NCI-H2196 treated with DMSO at 0.1 percent for 48 hours (cell line): ENCODE measurements around the gene AUTS2.

Experiments
- DNase-seq: peaks from one replicate; lab custom pipeline; 2025; ENCODE audit not compliant: unreplicated experiment; lab: John Stamatoyannopoulos, UW

The AUTS2 gene

DNA sequence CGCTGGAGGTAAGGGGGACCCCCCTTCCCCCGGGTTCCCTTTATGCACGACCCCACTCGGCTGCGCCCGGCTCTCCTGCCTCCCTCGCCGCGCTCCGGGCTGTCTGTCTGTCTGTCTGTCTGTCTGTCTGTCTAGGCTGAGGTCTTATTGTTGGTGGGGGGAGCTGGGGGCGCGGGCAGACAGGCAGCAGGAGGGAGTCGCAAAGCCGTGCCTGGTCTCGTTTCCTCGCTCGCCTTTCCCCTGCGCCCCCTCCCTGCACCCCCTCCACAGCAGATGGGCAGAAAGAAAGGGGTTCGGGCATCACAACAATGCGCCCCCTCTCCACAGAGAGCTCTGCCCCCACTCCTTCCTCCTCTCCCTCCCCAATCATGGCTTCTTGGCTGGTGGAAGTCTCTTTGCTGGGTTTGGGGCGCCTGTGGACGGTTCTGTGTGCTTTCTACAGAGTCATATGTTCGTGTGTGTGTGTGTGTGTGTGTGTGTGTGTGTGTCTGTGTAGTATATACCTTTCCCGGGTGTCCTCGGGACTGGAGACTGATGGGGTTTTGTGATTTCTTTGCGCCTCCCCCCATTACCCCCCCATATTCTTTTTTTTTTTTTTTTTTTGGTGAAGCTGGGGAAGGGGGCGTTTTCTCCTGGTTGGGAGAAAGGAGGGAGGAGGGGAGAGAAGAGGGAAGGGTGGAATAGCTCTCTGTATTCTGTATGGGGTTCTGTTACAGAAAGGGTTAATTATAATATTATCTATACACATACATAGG, 1.9 kb downstream of the AUTS2 start:
- no peak for DNase-seq

- no peak for DNase-seq
Measured at GRCh38 chr7:69600710-69601519, 2.6 kb downstream of the AUTS2 start.

DNA sequence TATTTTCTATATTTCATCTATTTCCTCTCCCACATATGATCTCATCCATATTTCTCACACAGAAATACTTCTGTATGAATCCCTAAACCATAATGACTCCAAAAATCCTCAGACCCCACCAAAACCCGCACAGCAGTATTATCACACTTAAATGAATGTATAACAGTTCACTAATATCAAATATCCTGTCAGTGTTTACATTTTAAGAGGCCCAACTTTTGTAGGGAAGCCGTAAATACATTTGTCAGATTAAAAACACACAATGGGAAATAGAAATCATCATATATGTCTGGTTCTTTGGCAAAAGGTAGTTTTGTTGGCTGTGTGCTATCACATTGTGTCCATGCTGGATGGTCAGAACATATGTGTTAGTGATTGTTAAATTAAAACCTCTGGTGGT, 4.2 kb downstream of the AUTS2 start:
- DNase-seq = no peak

GRCh38 chr7:69603351-69603750, 5.1 kb downstream of the AUTS2 start:
- DNase-seq = no peak

DNA sequence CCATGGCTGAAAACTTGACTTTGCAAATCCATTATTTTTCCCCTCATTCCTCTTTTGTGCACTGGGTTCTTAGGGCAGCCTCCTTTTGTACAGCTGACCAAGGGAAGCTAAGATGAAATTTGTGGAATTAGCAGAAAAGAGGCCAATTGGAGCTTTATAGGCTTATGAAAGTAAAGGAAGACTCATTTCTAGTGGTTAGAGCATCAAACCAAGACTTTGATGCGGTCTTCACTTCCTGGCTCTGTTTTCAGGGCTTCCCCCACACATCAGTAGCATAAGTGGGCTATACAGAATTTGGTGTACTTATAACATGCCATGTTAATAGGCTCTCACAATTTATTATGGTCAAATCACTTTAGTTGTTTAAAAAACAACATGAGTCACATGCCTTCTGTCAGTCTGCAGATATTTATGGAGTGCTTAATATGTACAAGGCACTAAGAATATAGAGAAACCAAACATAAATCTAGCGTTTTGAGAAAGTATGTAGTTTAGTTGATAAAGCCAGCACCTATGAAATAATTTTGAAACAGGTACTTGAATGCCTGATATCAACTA, 5.7 kb downstream of the AUTS2 start:
- DNase-seq = no peak

- DNase-seq = no peak
Measured at GRCh38 chr7:69605070-69605469, 6.8 kb downstream of the AUTS2 start.

- no peak for DNase-seq
Measured at GRCh38 chr7:69605546-69605945, 7.3 kb downstream of the AUTS2 start.

GRCh38 chr7:69608049-69608448, 9.8 kb downstream of the AUTS2 start:
- DNase-seq = no peak

DNA sequence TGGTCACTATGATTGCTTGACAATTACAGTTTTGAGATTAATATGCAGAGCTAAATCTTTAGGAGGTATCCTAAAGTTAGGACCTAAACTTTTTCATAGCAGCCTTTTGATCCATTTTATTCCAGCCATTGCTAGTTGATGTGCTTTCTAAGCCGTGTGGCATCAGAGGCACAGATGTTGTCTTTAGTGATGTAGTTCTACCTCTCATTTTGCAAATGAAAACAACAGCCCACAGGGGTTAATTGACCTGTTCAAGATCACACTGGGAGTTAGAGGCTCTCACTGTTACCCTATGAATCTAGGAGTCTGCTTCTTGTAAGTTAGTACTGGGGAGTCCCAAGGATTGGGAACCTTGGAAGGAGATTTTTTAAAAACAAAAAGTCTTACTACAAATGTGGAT, 10.6 kb downstream of the AUTS2 start:
- no peak for DNase-seq

GRCh38 chr7:69609541-69610373, 11.5 kb downstream of the AUTS2 start:
- no peak for DNase-seq

- no peak for DNase-seq
Measured at GRCh38 chr7:69610374-69611084, 12.3 kb downstream of the AUTS2 start.

GRCh38 chr7:69612981-69613380, 14.7 kb downstream of the AUTS2 start:
- no peak for DNase-seq

GRCh38 chr7:69613846-69614245, 15.6 kb downstream of the AUTS2 start:
- no peak for DNase-seq

GRCh38 chr7:69615685-69616084, 17.4 kb downstream of the AUTS2 start:
- DNase-seq = no peak

DNA sequence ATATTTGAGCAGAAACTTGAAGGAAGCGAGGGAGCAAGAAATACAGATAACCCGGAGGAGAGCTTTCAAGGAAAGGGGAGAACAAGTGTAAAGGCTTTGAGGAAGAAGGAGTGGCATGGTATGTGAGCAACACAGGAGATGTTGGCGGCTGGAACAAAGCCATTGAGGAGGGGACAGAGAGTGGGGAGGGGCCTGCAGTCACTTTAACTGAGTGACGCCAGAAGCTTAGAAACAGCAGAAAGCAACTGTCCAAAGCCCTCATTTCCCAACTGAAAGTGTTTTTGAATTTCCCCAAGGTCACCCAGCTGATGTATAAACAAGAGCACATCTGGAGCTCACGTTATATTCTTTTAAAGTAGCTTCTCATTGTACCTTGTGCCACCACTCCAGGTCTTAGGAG, 19.1 kb downstream of the AUTS2 start:
- DNase-seq = no peak

GRCh38 chr7:69619054-69619453, 20.8 kb downstream of the AUTS2 start:
- no peak for DNase-seq

- no peak for DNase-seq
Measured at GRCh38 chr7:69619635-69620034, 21.4 kb downstream of the AUTS2 start.

GRCh38 chr7:69620063-69620462, 21.8 kb downstream of the AUTS2 start:
- no peak for DNase-seq

- no peak for DNase-seq
Measured at GRCh38 chr7:69620650-69621049, 22.4 kb downstream of the AUTS2 start.

- no peak for DNase-seq
Measured at GRCh38 chr7:69622014-69622835, 23.9 kb downstream of the AUTS2 start.
